Stimulated activated naive CD8-positive, alpha-beta T cell treated with anti-CD3 and anti-CD28 coated beads, Interleukin-15, amount 100 ng/mL, for 72 hours (primary cell): Measurements from ENCODE around the gene SDC3.

Experiments
- ATAC-seq: fragments of 150-1000 bp; cut with Tn5 transposase; 2 replicates; pipeline ENCODE4 v1.10.0; 2021; ENCODE audit warnings: mild to moderate bottlenecking, moderate library complexity
- DNase-seq, 2 donors: peaks; one replicate each; pipeline ENCODE4 v3.0.0; 2021 to 2022
- H3K27ac Mint-ChIP-seq, 2 donors: one replicate each; pipeline ENCODE4 v1.8.0; 2022; ENCODE audit warnings: mild to moderate bottlenecking in 2 of 2, mixed read lengths in 2 of 2, moderate library complexity in 2 of 2
- H3K27me3 Mint-ChIP-seq: one replicate; pipeline ENCODE4 v1.8.0; 2022; ENCODE audit warnings: mixed read lengths
- H3K4me1 Mint-ChIP-seq: one replicate; pipeline ENCODE4 v1.8.0; 2022; ENCODE audit warnings: mild to moderate bottlenecking, mixed read lengths
- H3K4me3 Mint-ChIP-seq, 2 donors: one replicate each; pipeline ENCODE4 v1.8.0; 2022; ENCODE audit warnings: mild to moderate bottlenecking in 2 of 2, mixed read lengths in 2 of 2, moderate library complexity in 1 of 2
- H3K9me3 Mint-ChIP-seq, 2 donors: one replicate each; pipeline ENCODE4 v1.8.0; 2022; ENCODE audit warnings: mixed read lengths in 2 of 2

SDC3 gene

GRCh38 chr1:30934613-30935012, 26.1 kb upstream of the SDC3 start:
- DNase-seq = no peak
- H3K4me3 Mint-ChIP-seq = no peak overlapping the region
- H3K9me3 Mint-ChIP-seq = no peaks in the 10 kb centered on the region
- ATAC-seq = no peak
- H3K27me3 Mint-ChIP-seq = no peaks in the 10 kb centered on the region
- no peaks in the 10 kb centered on the region for H3K4me1 Mint-ChIP-seq
- H3K27ac Mint-ChIP-seq = peak overlapping the region; percentile 51 to 90

- Mint-ChIP-seq H3K27me3 (no peaks in the 10 kb centered on the region), H3K4me1 (no peaks in the 10 kb centered on the region), H3K4me3 (no peak overlapping the region), H3K9me3 (no peaks in the 10 kb centered on the region), H3K27ac (peak overlapping the region; percentile 51 to 90)
- DNase-seq (no peak), ATAC-seq (no peak)
Measured at GRCh38 chr1:30933874-30934252, 25.3 kb upstream of the SDC3 start.

GRCh38 chr1:30930631-30931173, 22.1 kb upstream of the SDC3 start:
- DNase-seq (no peak), ATAC-seq (no peak)
- Mint-ChIP-seq H3K4me3 (no peak overlapping the region), H3K27me3 (no peaks in the 10 kb centered on the region), H3K27ac (peak overlapping the region in 1 of 2 donors; percentile 86), H3K4me1 (no peaks in the 10 kb centered on the region), H3K9me3 (no peaks in the 10 kb centered on the region)

- ATAC-seq (peak; percentile 24), DNase-seq (no peak)
- Mint-ChIP-seq H3K27me3 (no peaks in the 10 kb centered on the region), H3K9me3 (no peaks in the 10 kb centered on the region), H3K27ac (no peak overlapping the region), H3K4me3 (no peak overlapping the region), H3K4me1 (no peaks in the 10 kb centered on the region)
Measured at GRCh38 chr1:30929944-30930525, 21.5 kb upstream of the SDC3 start.

GRCh38 chr1:30929135-30929889, 20.8 kb upstream of the SDC3 start:
- H3K4me3 Mint-ChIP-seq = no peak overlapping the region
- H3K9me3 Mint-ChIP-seq = no peaks in the 10 kb centered on the region
- H3K27ac Mint-ChIP-seq = peak overlapping the region in 1 of 2 donors; percentile 69
- H3K27me3 Mint-ChIP-seq = no peaks in the 10 kb centered on the region
- DNase-seq (peak; percentile 51 to 52), ATAC-seq (peak; percentile 73)
- H3K4me1 Mint-ChIP-seq = no peaks in the 10 kb centered on the region

- Mint-ChIP-seq H3K9me3 (no peaks in the 10 kb centered on the region), H3K4me1 (no peaks in the 10 kb centered on the region), H3K27me3 (no peaks in the 10 kb centered on the region), H3K4me3 (no peak overlapping the region), H3K27ac (peak overlapping the region in 1 of 2 donors; percentile 92)
- ATAC-seq (no peak), DNase-seq (no peak)
Measured at GRCh38 chr1:30928789-30929134, 20.2 kb upstream of the SDC3 start.

- no peak for ATAC-seq
- no peaks in the 10 kb centered on the region for H3K27me3 Mint-ChIP-seq
Measured at GRCh38 chr1:30928171-30928570, 19.6 kb upstream of the SDC3 start.

GRCh38 chr1:30927448-30927847, 18.9 kb upstream of the SDC3 start:
- no peaks in the 10 kb centered on the region for H3K9me3 Mint-ChIP-seq
- no peak for DNase-seq
- H3K4me1 Mint-ChIP-seq = no peaks in the 10 kb centered on the region
- H3K27ac Mint-ChIP-seq = no peak overlapping the region
- no peaks in the 10 kb centered on the region for H3K27me3 Mint-ChIP-seq
- ATAC-seq = no peak
- H3K4me3 Mint-ChIP-seq = no peak overlapping the region

More at GRCh38 chr1:30928171-30928570, 19.6 kb upstream of the SDC3 start:
- Mint-ChIP-seq H3K27ac (no peak overlapping the region), H3K4me3 (no peak overlapping the region), H3K4me1 (no peaks in the 10 kb centered on the region), H3K9me3 (no peaks in the 10 kb centered on the region)
- no peak for DNase-seq

GRCh38 chr1:30923597-30923996, 15.0 kb upstream of the SDC3 start:
- ATAC-seq (no peak), DNase-seq (no peak)
- Mint-ChIP-seq H3K27ac (no peak overlapping the region), H3K4me1 (no peaks in the 10 kb centered on the region), H3K9me3 (no peaks in the 10 kb centered on the region), H3K4me3 (no peak overlapping the region), H3K27me3 (no peaks in the 10 kb centered on the region)

- H3K4me1 Mint-ChIP-seq = no peaks in the 10 kb centered on the region
- no peak overlapping the region for H3K27ac Mint-ChIP-seq
- H3K9me3 Mint-ChIP-seq = no peaks in the 10 kb centered on the region
- no peaks in the 10 kb centered on the region for H3K27me3 Mint-ChIP-seq
- ATAC-seq (no peak), DNase-seq (no peak)
- no peak overlapping the region for H3K4me3 Mint-ChIP-seq
Measured at GRCh38 chr1:30920827-30921226, 12.3 kb upstream of the SDC3 start.

GRCh38 chr1:30919025-30919881, 10.7 kb upstream of the SDC3 start:
- Mint-ChIP-seq H3K4me1 (no peaks in the 10 kb centered on the region), H3K27ac (no peak overlapping the region), H3K9me3 (no peaks in the 10 kb centered on the region), H3K4me3 (no peak overlapping the region), H3K27me3 (no peaks in the 10 kb centered on the region)
- DNase-seq (no peak), ATAC-seq (no peak)

GRCh38 chr1:30916296-30916695, 7.7 kb upstream of the SDC3 start:
- ATAC-seq (no peak), DNase-seq (no peak)
- H3K4me3 Mint-ChIP-seq = no peak overlapping the region
- H3K9me3 Mint-ChIP-seq = no peaks in the 10 kb centered on the region
- H3K27me3 Mint-ChIP-seq = no peaks in the 10 kb centered on the region
- H3K27ac Mint-ChIP-seq = no peak overlapping the region
- peaks cover 5% of the 10 kb centered on the region for H3K4me1 Mint-ChIP-seq

GRCh38 chr1:30915491-30916230, 7.1 kb upstream of the SDC3 start:
- DNase-seq = no peak
- no peak overlapping the region for H3K4me3 Mint-ChIP-seq
- no peaks in the 10 kb centered on the region for H3K9me3 Mint-ChIP-seq
- no peak for ATAC-seq
- no peak overlapping the region for H3K27ac Mint-ChIP-seq
- peaks cover 6% of the 10 kb centered on the region for H3K27me3 Mint-ChIP-seq
- H3K4me1 Mint-ChIP-seq = peaks cover 5% of the 10 kb centered on the region

- H3K27ac Mint-ChIP-seq = no peak overlapping the region
- DNase-seq (no peak), ATAC-seq (no peak)
- no peak overlapping the region for H3K4me3 Mint-ChIP-seq
- H3K9me3 Mint-ChIP-seq = no peaks in the 10 kb centered on the region
- H3K4me1 Mint-ChIP-seq = peaks cover 8% of the 10 kb centered on the region
- peaks cover 13% of the 10 kb centered on the region for H3K27me3 Mint-ChIP-seq
Measured at GRCh38 chr1:30914931-30915330, 6.4 kb upstream of the SDC3 start.

GRCh38 chr1:30914587-30914922, 6.0 kb upstream of the SDC3 start:
- peaks cover 11% of the 10 kb centered on the region for H3K4me1 Mint-ChIP-seq
- ATAC-seq (no peak), DNase-seq (no peak)
- no peak overlapping the region for H3K27ac Mint-ChIP-seq
- peaks cover 17% of the 10 kb centered on the region for H3K27me3 Mint-ChIP-seq
- no peak overlapping the region for H3K4me3 Mint-ChIP-seq
- H3K9me3 Mint-ChIP-seq = no peaks in the 10 kb centered on the region
